ENCODE measurements around the gene KLF9. TPM values are rescaled to one million over a fixed set of nuclear protein-coding genes. Genes with fewer than 3 reads are reported as not detected.

Gene KLF9
- total RNA-seq, 1 donor from 2014 or later, result 3.6 TPM

- no peaks in the 10 kb centered on the region for H3K36me3 Mint-ChIP-seq
- no peak for TF ChIP-seq CTCF (IDR thresholded peaks at IDR 0.05; ENCODE audit: unreplicated experiment)
- DNase-seq (ENCODE audit: low spot score in 2 of 2, unreplicated experiment in 2 of 2), result no peak
- no peak overlapping the region for H3K27ac Mint-ChIP-seq
- H3K4me3 Mint-ChIP-seq, result no peak overlapping the region
- peaks cover 16% of the 10 kb centered on the region for H3K9me3 Mint-ChIP-seq
- peaks cover 2% of the 10 kb centered on the region for H3K27me3 Mint-ChIP-seq (ENCODE audit: low read depth)
- H3K4me1 Mint-ChIP-seq, result no peaks in the 10 kb centered on the region
Measured at GRCh38 chr9:70429899-70430298, 15.4 kb upstream of the KLF9 start.

DNA sequence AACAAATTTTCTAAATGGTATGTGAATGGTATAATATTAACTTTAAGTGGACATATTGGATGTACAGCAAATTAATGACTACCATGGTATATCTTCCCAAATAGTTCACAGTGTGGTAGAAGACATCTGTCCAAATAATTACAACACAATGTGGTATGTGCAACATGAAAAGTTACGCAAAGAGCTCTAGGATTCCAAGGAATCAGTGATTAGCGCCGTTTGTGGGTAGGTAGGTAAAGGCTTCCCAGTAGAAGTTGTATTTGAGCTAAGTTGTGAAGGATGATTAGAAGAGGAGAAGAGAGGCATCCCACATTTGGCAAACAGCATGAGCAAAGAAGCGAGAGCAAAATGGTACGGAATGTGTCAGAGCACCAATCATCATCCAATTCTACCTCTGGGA lies 14.3 kb upstream of the KLF9 start:
- Mint-ChIP-seq H3K27me3 (ENCODE audit: low read depth) (peaks cover 4% of the 10 kb centered on the region), H3K9me3 (peaks cover 16% of the 10 kb centered on the region), H3K4me3 (no peak overlapping the region), H3K36me3 (no peaks in the 10 kb centered on the region), H3K27ac (no peak overlapping the region), H3K4me1 (no peaks in the 10 kb centered on the region)
- DNase-seq (ENCODE audit: low spot score in 2 of 2, unreplicated experiment in 2 of 2), result no peak
- TF ChIP-seq CTCF (IDR thresholded peaks at IDR 0.05; ENCODE audit: unreplicated experiment), result no peak

DNA sequence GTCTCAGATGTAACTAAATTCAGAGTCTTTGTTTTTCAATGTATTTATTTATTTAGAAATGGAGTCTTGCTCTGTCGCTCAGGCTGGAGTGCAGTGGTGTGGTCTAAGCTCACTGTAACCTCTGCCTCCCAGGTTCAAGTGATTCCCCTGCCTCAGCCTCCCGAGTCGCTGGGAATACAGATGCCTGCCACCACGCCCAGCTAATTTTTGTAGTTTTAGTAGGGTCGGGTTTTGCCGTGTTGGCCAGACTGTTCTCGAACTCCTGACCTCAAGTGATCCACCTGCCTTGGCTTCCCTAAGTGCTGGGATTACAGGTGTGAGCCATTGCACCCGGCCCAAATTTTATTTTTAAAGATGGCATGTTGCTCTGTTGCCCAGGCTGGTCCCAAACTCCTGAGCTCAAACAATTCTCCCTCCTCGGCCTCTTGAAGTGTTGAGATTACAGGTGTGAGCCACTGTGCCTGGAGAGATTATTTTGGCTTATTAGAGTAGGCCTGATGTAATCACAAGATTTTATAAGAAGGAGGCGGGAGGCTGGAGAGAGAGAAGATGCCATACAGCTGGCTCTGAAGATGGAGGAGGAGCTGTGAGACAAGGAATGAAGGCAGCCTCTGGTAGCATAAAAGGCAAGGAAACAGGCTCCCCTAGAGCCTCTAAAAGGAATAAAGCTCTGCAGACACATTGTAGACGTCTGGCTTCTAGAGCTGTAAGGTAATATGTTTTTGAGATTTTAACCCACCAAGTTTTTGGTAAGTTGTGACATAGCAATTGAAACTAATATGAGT lies 12.9 kb upstream of the KLF9 start:
- Mint-ChIP-seq H3K36me3 (no peaks in the 10 kb centered on the region), H3K4me1 (peaks cover 6% of the 10 kb centered on the region), H3K27ac (no peak overlapping the region), H3K27me3 (ENCODE audit: low read depth) (peaks cover 4% of the 10 kb centered on the region), H3K9me3 (peaks cover 11% of the 10 kb centered on the region), H3K4me3 (no peak overlapping the region)
- no peak for TF ChIP-seq CTCF (IDR thresholded peaks at IDR 0.05; ENCODE audit: unreplicated experiment)
- DNase-seq (ENCODE audit: low spot score in 2 of 2, unreplicated experiment in 2 of 2), result no peak

GRCh38 chr9:70425192-70425591 lies 10.7 kb upstream of the KLF9 start:
- Mint-ChIP-seq H3K27ac (no peak overlapping the region), H3K27me3 (ENCODE audit: low read depth) (peaks cover 4% of the 10 kb centered on the region), H3K36me3 (no peaks in the 10 kb centered on the region)

GRCh38 chr9:70422371-70423043 lies 8.1 kb upstream of the KLF9 start:
- Mint-ChIP-seq H3K36me3 (no peaks in the 10 kb centered on the region), H3K4me3 (no peak overlapping the region), H3K27ac (peak overlapping the region; percentile 17), H3K4me1 (peaks cover 35% of the 10 kb centered on the region), H3K9me3 (no peaks in the 10 kb centered on the region), H3K27me3 (ENCODE audit: low read depth) (peaks cover 4% of the 10 kb centered on the region)
- DNase-seq (ENCODE audit: low spot score in 2 of 2, unreplicated experiment in 2 of 2), result no peak
- TF ChIP-seq CTCF (IDR thresholded peaks at IDR 0.05; ENCODE audit: unreplicated experiment), result no peak

More at GRCh38 chr9:70425192-70425591, 10.7 kb upstream of the KLF9 start:
- Mint-ChIP-seq H3K9me3 (no peaks in the 10 kb centered on the region), H3K4me3 (no peak overlapping the region), H3K4me1 (peaks cover 25% of the 10 kb centered on the region)
- DNase-seq (ENCODE audit: low spot score in 2 of 2, unreplicated experiment in 2 of 2), result no peak
- TF ChIP-seq CTCF (IDR thresholded peaks at IDR 0.05; ENCODE audit: unreplicated experiment), result no peak
